AG08396 (cell line): ENCODE measurements around the gene NRAS.
"Not testable (repeated sequence)": the region's sequence is repeated elsewhere in the genome, so short reads cannot be mapped to it uniquely, and the experiment has no call there.

ENCODE experiments used
- DNase-seq: peaks from one replicate; pipeline ENCODE4 v3.0.0; 2012; ENCODE audit warnings: low spot score, mixed read lengths

The NRAS gene

DNA sequence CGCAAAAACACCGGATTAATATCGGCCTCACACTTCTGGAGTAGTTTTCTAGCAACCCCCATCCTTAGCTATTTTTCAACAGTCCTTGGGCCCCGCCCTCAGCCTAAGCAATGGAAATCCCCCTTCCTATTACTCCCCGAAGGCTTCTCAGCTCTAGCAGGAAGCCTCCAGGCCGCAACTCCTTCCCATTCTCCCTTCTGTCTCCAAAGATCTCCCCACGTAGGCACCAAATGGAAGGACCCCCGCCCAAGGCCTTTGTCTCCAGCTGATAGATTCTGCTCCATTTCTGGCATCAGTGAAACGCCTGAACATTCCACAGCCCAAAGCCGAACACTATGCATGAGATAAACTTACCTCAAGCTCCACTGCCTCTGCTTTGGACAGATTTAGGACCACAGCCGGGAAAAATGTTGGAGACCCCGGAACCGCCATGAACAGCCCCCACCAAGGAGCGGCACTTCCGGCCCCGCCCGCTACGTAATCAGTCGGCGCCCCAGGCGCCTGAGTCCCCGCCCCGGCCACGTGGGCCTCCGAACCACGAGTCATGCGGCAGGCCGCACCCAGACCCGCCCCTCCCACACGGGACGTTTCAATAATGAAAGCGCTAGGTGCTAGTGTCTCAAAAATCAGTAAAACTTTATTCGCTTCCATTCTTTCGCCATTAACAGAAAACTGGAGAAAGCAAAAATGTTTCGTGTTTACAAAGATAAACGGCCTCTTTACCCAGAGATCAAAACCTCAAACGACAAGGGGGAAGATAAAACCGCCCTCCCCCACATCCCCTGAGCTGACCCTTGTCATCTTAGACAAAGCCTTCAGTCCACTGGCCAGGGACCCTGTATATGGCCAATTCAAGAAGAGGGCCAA, at the start of gene NRAS:
NRAS (minus strand) TSS at position 468 of the 867 bp plus-strand sequence. CDS start 611 bp downstream, outside the sequence.
- peak; percentile 95 for DNase-seq

DNA sequence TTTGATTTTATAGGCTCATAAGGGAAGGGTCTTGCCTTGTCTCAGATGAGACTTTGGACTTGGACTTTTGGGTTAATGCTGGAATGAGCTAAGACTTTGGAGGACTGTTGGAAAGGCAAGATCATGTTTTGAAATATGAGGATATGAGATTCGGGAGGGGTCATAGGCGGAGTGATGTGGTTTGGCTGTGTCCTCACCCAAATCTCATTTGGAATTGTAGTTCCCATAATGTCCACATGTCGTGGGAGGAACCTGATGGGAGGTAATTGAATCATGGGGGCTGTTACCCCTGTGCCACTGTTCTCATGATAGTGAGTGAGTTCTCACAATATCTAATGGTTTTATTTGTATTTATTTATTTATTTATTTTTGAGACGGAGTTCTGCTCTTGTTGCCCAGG, 48.1 kb upstream of the NRAS start:
- no peak for DNase-seq

DNA sequence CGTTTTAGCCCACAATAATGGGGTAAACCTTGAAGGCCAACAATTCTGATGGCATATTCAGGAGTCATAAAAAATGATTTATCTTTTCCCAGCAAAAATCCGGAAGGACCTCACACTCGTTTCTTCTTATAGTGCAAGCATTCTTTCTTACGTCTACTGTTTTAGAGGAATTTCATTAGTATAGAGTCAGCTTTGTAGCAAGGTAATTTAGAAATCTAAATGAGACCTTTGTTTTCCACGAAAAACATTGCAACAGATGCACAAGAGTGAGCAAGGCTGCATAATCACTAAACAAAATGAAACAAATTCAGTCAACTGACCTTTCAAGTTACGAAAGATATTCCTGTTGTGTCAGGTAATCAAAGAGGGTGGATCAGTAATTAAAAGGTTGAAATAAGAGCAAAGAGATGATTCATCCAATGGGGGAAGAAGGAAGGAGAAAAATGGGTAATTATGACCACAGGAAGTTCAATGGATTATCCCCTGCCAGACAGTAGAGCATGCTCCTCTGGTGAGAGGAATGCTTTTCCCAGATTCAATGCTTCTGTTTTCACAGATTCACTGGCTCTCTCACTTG, 41.8 kb upstream of the NRAS start:
- peak; percentile 6 for DNase-seq

DNA sequence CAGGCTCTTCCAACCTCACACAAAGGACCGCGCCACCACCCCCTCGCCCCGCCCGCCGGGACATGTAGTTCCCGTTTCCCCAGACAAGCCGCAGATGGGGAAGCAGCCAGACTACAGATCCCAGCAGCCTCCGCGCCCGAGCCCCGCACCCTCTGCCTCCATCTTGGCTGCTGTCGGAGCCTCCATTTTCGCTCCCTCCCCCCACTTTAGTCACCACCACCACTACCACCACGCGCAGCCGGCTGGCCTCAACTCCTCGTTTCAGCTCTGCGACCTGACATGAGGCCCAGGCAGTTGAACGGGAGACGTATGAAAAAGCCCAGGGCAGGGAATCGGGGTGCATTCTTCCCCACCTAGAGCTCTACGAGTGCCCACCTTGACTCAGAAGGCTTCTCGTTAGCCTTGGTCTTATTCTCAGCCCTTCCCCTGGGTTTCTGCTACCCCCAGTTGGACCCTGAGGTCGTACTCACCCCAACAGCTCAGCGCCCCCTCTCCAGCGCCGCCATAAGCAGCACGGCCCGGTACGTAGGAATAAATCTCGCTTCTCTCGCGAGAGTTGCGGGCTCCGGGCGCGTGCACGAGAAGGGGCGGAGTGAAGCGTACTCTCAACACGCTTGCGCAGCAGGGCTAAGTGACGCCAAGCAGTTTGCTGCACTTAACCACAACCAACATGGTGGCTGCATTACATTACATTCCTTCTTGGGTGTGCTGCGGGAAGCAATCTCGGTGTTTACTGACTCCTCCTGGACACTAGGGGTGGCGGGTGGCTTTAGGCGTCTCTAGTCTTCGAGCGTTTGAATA, 41.1 kb upstream of the NRAS start, which contains the start of gene CSDE1:
CSDE1 (minus strand) TSS at position 530 of the 801 bp plus-strand sequence. CDS start 18,094 bp downstream, outside the sequence.
- DNase-seq, result peak; percentile 94

DNA sequence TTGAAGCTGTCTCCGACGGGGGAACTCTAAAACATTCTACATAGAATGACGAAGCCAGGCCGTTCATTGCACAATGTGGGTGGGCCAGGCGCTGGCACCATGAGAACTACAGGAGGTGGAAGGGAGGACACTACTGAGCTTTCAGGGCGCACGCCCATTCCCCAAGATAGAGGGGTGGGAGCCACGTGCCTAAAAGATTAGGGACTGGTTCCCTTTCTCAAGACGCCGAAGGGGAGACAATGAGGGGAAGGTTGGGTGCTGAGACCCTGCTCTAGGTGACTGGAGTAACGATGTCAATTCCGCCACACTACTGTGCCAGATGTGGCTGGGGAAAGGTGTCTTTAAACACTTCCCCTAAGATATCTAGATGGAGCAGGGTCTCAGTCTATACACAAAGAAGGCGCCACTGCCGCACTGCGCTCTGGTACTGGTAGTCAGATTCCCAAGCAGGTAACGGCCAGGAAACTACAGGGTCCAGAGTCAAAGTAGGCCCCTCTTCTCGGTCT, 40.4 kb upstream of the NRAS start:
- DNase-seq, result peak; percentile 36

DNA sequence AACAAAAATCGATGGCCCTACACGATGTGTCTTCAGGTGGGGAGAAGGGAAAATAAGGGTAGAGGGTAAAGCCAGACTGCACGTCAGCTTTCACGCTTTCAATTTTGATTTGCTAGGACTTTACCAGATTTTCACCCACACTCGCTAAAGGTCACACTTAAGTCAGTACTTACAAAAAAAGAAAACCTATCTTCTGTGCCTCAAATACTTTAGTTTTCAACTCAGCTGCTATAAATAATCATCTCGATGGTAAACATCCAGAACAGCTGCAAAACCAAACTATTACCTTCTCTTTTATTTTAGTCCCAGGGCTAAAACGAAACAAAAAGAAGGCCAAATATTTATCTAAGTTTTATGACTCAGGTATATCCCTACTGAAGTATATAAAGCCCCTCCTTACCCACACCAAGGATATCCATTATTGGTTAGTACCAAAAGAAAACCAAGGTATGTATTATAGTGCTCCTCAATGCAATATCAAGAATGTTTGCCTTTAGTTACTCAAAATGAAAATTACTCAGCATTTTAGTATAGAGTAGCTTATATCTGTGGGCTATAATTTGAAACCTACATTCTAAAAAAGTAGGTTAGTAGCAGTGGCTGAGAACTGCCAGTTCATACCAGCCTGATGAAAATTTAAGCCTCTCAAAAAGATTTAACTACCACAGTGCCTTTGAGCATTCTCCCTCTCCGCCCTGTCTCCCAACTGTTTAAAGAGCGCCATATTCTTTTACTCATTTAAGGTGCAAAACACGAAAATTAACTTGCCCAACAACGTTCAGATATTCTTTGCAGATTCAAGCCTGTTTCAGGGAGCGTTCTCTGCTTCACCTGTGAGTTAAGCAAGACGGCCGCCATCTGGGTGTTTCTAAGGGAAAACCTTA, 39.7 kb upstream of the NRAS start:
- no peak for DNase-seq

DNA sequence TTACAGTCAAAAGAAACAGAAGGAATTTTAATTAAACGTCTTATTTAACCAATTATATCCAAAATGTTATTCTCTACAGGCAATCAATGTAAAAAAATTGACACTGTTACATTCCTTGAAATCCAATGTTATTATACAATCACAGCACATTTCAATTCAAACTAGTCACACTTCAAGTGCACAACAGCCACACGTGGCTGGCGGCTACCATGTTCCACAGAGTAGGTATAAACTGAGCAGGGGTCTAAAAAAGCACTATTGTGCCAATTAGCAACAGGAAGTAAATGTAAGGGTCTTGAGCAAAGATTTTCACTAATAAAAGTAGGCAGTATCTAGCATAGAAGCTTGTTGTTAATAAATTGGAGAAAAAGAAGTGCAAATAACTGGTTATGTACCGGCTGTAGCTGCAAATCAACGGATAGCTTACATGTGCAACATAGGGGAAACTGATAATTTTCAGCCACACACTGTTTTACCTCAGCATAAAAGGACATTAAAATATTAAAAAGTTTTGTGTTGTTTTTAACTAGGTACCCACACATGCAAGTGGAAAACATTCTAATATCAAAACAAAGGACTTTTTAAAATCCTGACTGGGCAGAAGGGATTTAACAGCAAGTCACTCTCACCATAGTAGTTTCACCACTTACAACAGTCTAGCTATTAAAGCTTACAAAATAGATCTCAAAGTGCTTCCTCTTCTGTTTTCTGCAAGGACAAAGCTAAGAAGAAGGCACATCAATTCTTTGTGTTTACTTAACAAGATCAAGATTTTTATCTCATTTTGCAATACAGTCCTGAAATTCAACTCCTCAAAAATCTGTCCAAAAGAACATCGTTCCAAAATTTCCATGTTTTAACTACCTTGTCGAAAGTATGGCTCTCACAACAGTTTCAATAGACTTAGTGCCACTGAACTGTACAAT, 38.7 kb upstream of the NRAS start:
- no peak for DNase-seq

DNA sequence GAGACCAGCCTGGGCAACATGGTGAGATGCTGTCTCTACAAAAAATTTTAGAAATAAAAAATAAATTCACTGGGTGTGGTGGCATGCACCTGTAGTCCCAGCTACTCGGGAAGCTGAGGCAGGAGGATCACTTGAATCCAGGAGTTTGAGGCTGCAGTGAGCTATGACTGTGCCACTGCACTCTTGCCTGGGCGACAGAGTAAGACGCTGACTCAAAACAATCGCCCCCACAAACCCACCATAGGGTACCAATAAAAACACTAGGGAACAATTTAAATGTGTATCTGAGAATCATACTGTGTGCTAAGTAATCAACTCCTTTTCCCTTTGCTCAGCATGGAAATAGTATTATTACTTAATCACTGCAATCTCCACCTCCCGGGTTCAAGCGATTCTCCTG, 37.1 kb upstream of the NRAS start:
- not testable (repeated sequence) for DNase-seq

DNA sequence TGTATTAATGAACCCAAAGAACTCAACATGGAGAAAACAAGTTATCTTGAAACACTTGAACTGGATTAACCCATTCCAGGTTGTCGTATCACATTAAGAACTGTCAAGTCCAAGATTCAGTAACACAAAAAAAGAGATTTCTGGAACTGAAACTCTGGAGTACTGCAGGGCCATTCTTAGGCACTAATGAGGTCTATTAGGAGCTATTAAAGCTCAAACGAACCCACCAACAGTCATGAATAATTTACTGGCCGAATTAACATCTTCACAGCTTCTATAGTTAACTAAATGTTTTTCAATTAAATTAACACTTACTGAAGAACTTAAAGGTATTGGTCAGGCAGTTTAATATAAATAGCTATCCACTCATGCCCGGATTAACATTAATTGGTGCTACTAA, 36.6 kb upstream of the NRAS start:
- no peak for DNase-seq

DNA sequence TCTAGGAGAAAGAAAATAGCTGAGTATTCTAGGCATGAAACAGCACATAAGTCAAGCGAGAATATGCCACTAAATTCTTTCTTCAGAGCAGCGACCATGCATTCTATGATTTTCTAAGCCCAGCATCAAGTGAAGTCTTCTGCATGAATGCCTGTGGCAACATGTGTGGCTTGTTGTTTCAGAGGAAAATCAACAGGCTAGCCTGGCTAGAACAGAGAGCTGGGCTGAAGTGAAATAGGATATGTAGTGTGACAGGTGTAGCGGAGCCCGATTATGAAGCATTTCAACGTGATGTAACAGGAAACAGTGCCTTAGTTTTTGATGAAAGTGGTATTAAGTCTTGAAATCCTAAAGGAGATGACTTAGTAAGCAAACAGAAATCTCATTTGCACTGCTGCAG, 34.2 kb upstream of the NRAS start:
- no peak for DNase-seq

DNA sequence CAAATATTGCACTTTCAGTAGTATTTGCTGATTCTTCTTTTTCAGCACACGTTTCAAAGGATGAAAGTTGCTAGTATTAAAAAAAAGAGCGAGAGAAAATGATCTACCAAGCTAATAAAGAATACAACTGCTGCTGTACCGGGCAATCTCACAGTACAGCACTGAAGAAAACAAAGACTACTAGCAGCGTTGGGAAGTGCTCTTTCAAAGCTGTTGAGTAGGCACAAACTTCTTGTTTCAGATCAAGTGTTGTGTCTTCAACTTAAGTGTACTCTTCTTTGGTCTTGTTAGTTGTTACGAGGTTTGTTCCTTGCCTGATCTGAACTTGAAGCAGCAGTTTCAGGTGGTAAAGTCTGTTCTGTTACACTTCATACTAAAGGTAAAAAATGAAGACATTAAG, 33.3 kb upstream of the NRAS start:
- no peak for DNase-seq

DNA sequence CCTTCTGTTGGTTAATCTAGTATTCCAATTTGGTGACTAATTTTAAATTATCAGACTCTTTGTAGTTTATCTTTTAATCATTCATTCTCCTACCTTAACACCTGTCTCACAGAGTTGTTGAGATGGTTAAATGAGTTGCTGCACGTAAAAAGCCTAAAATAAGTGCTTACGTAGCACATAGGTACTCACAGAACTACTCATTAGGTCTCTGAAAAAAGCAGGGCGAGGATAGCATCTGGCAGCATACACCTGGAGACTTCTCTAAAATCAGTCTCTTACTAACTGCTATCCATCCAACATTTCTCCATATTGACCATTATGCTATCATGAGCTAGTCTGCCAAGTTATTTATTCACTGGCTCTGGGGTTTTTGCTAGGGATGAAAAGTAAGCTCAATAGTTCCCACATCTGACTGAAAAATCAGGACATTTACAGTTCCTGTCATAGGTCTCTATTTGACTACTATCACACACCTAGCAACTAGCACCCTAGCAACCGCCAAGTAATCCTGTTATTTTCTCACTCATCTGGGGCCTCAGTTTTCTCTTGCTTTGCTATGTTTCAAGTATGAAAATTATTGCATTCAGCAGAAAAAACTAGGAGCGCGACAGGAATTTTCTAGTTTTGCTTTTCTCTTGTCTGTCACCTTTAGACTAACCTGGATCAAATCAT, 30.0 kb upstream of the NRAS start:
- no peak for DNase-seq

DNA sequence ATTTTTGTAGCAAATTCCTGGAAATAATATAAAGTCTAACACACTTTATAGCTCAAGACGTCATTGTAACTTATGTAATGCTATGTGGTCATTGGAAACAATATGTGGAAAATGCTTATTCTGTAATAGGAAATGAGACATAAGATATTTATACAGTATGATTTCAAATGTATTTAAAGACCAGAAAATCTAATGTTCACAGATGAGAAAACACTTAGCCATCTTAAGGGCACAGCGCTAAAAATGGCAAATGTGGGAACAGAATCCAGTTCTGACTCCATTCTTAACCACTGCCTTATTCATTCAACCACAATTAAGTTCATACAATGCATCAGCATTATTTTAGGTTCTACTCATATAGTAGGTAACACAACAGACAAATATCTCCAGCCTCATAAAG, 28.7 kb upstream of the NRAS start:
- DNase-seq, result no peak

DNA sequence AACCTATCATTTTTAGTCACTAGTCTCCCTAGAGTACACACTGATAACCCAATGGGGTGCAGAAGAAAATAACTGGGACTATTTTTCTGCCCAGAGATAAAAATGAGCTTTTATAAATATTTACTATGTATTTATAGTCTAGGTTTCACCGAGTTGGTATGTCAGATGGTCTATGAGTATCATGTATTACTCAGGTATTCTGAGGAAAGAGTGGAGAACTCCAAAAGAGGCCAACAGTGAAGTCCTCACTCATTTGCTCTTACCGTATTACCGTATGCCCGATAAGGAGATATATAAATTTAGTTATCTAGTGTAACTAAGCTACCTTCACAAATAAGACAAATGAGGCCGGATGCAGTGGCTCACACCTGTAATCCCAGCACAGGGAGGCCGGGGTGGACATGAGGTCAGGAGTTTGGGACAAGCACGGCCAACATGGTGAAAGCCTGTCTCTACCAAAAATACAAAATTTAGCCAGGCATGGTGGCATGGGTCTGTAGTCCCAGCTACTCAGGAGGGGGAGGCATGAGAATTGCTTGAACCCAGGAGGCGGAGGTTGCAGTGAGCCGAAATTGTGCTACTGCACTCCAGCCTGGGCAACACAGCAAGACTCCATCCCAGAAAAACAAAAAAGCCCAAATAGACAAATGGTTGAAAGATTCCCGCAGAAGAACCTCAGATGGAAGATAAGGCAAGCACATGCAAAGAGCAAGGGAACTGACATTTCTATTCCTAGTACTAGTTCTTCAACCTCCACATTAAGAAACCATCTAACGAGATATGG, 25.6 kb upstream of the NRAS start:
- no peak for DNase-seq

DNA sequence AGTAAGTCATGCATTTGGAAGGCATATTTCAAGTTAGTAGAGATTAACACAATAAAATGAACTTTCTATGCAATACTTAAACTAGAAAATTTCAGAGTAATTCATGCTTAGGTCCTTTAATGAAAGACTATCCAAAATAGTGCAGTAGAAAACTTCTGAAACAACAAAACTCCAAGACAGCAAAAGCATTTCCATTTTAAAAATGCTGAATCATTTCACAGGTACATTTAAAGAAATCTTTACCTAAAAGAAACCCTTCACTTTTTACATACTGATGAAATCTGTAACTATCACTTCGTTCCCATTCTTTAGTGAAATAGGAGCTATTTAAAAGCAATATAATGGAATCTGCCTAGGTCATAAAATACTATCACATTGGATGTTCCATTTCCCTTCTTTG, 23.8 kb upstream of the NRAS start:
- DNase-seq, result no peak

DNA sequence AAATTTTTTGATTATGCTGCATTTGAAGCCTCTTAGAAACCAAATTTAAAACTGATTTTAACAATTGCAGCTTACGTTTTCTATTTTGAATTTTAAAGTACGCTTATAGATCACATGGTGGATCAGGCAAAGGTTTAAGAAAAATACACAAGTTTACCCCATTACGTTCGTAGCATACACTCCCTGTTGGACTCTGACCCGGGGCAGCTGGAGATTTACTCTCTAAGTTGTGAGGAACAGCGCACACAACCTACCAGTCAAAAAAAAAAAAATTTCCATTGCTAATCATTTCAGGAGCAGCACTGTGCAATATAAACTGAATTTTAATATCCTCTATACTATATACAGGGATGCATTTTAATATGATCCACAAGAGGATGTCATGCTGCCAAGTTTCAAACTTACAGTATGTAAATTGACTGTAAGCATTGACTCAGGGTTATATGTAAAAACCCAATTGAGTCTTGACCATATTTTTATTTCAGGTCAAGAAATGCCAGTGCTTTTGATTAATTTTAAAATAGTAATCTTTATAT, 20.8 kb upstream of the NRAS start:
- DNase-seq, result no peak

DNA sequence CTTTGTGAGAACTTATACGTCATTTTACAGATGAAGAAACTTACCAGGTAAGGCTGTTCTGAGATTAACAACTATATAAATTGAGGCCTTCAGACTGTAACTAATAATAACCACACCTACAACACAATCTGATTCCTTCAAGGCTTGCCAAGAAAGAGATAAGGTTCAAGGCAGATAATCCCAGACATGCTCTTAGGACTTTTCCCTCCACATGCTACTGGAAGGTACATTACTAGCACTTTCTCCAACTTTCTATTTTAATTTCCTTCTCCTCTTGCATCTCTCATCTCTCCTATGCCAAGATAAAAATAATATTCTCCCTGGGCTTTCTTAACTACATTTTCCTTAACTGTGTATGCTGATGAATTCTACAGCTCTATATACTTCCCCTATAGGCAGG, 18.9 kb upstream of the NRAS start:
- DNase-seq, result no peak

DNA sequence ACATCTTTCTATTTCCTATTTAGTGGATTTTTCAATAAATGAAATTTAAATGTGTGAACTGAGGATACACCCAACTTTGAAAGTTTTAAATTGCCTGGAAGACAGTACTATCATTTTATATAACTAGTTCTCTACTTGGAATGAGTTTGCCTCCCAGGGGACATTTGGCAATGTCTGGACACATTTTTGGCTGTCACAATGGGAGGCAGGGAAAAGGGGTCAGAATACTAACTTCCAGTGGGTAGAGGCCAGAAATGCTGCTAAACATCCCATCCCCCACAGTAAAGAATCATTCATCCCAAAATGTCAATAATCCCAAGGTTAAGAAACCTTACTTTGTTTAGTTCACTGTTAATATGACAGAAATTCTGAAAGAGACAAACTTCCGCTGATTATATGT, 13.2 kb upstream of the NRAS start:
- no peak for DNase-seq

DNA sequence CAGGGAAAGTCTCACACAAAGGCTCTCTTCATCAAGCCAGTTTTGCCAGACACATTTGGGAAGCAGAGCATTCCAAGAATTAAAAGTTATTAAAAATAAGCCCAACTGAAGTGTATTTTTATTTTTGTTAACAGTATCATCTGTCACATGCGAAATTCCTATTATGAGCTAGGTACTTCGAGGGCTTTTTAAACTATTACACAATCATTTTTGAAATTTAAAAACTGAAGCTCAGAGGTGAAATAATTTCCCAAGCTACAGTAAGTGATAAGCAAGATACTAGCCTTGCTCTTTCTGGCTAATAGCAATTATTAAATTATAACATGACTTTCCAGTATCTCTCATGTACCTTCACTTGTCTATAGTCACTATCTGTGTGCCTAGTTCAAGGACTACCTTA, 12.0 kb upstream of the NRAS start:
- DNase-seq, result no peak
